Activated gamma-delta T cell (primary cell): ENCODE results near the gene KDM4C.

ENCODE experiments used
- DNase-seq: peaks from one replicate; lab custom pipeline; 2025; lab: John Stamatoyannopoulos, UW

KDM4C gene

GRCh38 chr9:7097785-7098752 lies 340.3 kb downstream of the KDM4C start:
- no peak for DNase-seq

- DNase-seq: no peak
These were observed 345.6 kb downstream of the KDM4C start for GRCh38 chr9:7103367-7103766.

GRCh38 chr9:7103771-7104170 lies 346.0 kb downstream of the KDM4C start:
- DNase-seq: no peak

GRCh38 chr9:7104625-7105024 lies 346.9 kb downstream of the KDM4C start:
- no peak for DNase-seq

GRCh38 chr9:7105095-7105494 lies 347.3 kb downstream of the KDM4C start:
- DNase-seq: no peak

- no peak for DNase-seq
These were observed 351.2 kb downstream of the KDM4C start for GRCh38 chr9:7108936-7109335.

GRCh38 chr9:7111413-7111812 lies 353.6 kb downstream of the KDM4C start:
- DNase-seq: no peak

- no peak for DNase-seq
These were observed 357.8 kb downstream of the KDM4C start for GRCh38 chr9:7115606-7116005.

- no peak for DNase-seq
These were observed 360.1 kb downstream of the KDM4C start for GRCh38 chr9:7117676-7118561.

GRCh38 chr9:7118633-7119032 lies 360.9 kb downstream of the KDM4C start:
- no peak for DNase-seq

- no peak for DNase-seq
These were observed 361.8 kb downstream of the KDM4C start for GRCh38 chr9:7119612-7120011.

GRCh38 chr9:7121055-7121454 lies 363.3 kb downstream of the KDM4C start:
- no peak for DNase-seq

GRCh38 chr9:7121664-7122063 lies 363.9 kb downstream of the KDM4C start:
- no peak for DNase-seq

GRCh38 chr9:7123743-7124142 lies 366.0 kb downstream of the KDM4C start:
- no peak for DNase-seq

- no peak for DNase-seq
These were observed 367.5 kb downstream of the KDM4C start for GRCh38 chr9:7125231-7125630.

GRCh38 chr9:7129391-7129790 lies 371.6 kb downstream of the KDM4C start:
- no peak for DNase-seq

GRCh38 chr9:7130266-7130820 lies 372.6 kb downstream of the KDM4C start:
- no peak for DNase-seq

- DNase-seq: no peak
These were observed 374.8 kb downstream of the KDM4C start for GRCh38 chr9:7132605-7133004.

- DNase-seq: no peak
These were observed 378.0 kb downstream of the KDM4C start for GRCh38 chr9:7135735-7136134.

GRCh38 chr9:7137040-7137439 lies 379.3 kb downstream of the KDM4C start:
- no peak for DNase-seq

GRCh38 chr9:7137571-7137970 lies 379.8 kb downstream of the KDM4C start:
- no peak for DNase-seq

GRCh38 chr9:7139886-7140285 lies 382.1 kb downstream of the KDM4C start:
- DNase-seq: no peak
